ENCODE measurements around the gene IL17A. TPM values are rescaled to one million over a fixed set of nuclear protein-coding genes. Genes with fewer than 3 reads are reported as not detected.
"Not testable (repeated sequence)": the region's sequence is repeated elsewhere in the genome, so short reads cannot be mapped to it uniquely, and the experiment has no call there.

Gene IL17A
- total RNA-seq, 1 donor from 2014 or later = not detected

DNA sequence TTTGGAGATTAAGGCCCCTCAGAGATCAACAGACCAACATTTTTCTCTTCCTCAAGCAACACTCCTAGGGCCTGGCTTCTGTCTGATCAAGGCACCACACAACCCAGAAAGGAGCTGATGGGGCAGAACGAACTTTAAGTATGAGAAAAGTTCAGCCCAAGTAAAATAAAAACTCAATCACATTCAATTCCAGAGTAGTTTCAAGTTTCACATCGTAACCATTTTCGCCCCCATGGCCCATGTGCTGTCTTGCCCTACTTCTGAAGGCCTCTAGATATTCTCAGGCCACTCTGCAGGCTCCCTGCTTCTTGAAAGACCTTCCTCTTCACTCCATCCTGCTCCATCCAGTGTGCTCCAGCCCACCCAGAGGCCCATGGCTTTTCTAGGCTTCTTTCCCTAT lies 4.2 kb downstream of the IL17A start:
- H3K4me1 Mint-ChIP-seq (ENCODE audit: low read depth) = no peaks in the 10 kb centered on the region
- H3K27me3 Mint-ChIP-seq = peaks cover 14% of the 10 kb centered on the region
- H3K4me3 Mint-ChIP-seq (ENCODE audit: low read depth) = no peak overlapping the region
- H3K9me3 Mint-ChIP-seq (ENCODE audit: low read depth) = no peaks in the 10 kb centered on the region
- DNase-seq (ENCODE audit: low spot score, unreplicated experiment) = no peak
- H3K36me3 Mint-ChIP-seq (ENCODE audit: insufficient read depth) = no peaks in the 10 kb centered on the region
- TF ChIP-seq, protein P1, sequence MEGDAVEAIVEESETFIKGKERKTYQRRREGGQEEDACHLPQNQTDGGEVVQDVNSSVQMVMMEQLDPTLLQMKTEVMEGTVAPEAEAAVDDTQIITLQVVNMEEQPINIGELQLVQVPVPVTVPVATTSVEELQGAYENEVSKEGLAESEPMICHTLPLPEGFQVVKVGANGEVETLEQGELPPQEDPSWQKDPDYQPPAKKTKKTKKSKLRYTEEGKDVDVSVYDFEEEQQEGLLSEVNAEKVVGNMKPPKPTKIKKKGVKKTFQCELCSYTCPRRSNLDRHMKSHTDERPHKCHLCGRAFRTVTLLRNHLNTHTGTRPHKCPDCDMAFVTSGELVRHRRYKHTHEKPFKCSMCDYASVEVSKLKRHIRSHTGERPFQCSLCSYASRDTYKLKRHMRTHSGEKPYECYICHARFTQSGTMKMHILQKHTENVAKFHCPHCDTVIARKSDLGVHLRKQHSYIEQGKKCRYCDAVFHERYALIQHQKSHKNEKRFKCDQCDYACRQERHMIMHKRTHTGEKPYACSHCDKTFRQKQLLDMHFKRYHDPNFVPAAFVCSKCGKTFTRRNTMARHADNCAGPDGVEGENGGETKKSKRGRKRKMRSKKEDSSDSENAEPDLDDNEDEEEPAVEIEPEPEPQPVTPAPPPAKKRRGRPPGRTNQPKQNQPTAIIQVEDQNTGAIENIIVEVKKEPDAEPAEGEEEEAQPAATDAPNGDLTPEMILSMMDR (IDR thresholded peaks at IDR 0.05; ENCODE audit: unreplicated experiment) = no peak
- no peak overlapping the region for H3K27ac Mint-ChIP-seq

DNA sequence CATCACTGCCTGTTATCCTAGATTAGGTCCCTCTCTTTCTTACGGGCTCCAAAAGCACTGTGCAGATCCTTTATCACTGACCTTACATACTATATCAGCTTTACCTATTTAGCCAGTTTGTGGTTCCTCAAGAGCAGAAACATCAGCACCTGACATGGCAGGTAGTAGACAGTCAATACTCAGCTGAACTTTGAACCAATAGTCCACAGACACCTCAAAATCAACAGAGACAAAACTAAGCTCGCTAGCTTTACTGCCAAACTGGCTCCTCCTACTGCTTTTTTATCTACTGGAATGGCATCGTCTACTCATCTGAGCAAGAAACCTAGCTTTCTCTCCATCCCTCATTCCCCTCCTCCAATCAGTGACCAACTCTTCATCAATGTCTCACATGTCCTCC lies 5.6 kb downstream of the IL17A start:
- Mint-ChIP-seq H3K9me3 (ENCODE audit: low read depth) (no peaks in the 10 kb centered on the region), H3K27ac (no peak overlapping the region), H3K4me3 (ENCODE audit: low read depth) (no peak overlapping the region), H3K4me1 (ENCODE audit: low read depth) (no peaks in the 10 kb centered on the region), H3K36me3 (ENCODE audit: insufficient read depth) (no peaks in the 10 kb centered on the region), H3K27me3 (peaks cover 4% of the 10 kb centered on the region)
- TF ChIP-seq, protein P1 (IDR thresholded peaks at IDR 0.05; ENCODE audit: unreplicated experiment) = no peak
- no peak for DNase-seq (ENCODE audit: low spot score, unreplicated experiment)

DNA sequence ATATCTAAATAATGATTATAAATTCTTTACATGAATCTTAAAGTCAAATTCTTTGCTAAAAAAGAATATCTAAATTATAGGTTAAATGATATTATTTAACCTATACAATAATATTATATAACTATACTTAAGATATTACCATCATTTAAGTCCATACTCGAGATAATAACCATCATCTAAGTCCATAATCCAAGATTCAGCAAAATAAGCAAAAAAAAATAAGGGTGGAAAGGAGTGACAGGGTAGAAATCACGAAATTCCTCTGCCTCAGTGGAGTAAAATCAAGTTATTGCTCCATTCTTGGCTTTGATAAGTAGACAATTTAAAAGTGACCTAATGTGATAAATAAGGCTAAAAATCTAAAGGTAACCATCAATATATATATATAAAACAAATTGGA lies 9.7 kb downstream of the IL17A start:
- Mint-ChIP-seq H3K4me1 (ENCODE audit: low read depth) (no peaks in the 10 kb centered on the region), H3K27ac (no peak overlapping the region), H3K9me3 (ENCODE audit: low read depth) (peaks cover 18% of the 10 kb centered on the region), H3K36me3 (ENCODE audit: insufficient read depth) (no peaks in the 10 kb centered on the region), H3K4me3 (ENCODE audit: low read depth) (no peak overlapping the region), H3K27me3 (peaks cover 5% of the 10 kb centered on the region)
- TF ChIP-seq, protein P1 (IDR thresholded peaks at IDR 0.05; ENCODE audit: unreplicated experiment) = no peak
- DNase-seq (ENCODE audit: low spot score, unreplicated experiment) = no peak

DNA sequence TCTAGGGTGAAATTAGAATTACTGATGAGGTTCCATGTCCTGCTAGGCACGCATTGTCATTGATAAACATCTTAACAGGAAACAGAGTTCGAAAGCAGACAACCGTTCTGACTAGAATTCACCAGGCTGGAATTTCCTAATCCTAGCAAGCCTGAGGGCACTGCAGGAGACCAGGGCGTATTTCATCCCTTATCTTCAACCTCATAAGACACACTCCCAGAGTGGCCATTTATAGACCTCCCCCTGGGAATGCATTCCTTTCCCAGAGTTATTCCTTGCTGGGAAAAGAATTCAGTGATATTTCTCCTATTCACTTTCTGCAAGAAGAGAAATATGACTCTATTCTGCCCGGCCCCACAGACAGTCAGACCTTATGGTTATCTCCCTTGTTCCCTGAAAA lies 13.9 kb downstream of the IL17A start:
- not testable (repeated sequence) for H3K27ac Mint-ChIP-seq; H3K27me3 Mint-ChIP-seq; H3K4me1 Mint-ChIP-seq (ENCODE audit: low read depth); DNase-seq (ENCODE audit: low spot score, unreplicated experiment); H3K4me3 Mint-ChIP-seq (ENCODE audit: low read depth); H3K36me3 Mint-ChIP-seq (ENCODE audit: insufficient read depth)
- peaks cover 26% of the 10 kb centered on the region for H3K9me3 Mint-ChIP-seq (ENCODE audit: low read depth)

DNA sequence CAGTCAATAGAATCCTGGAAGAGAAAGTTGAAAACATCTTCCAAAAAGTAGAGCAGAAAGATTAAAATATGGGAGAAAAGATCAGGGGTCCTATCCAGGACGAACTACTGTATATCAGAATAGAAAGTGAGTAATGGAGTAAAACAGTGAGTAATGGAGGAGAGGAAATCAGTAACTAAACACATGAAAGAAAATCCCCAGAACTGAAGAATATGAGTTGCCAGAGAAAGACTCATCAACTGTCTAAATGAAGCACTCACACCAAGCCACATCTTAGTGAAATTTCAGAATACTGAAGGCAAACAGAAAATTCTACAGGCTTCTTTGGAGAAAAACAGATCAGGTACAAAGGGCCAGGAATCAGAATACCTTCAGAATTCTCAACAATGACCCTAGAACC lies 14.9 kb downstream of the IL17A start:
- no peaks in the 10 kb centered on the region for H3K36me3 Mint-ChIP-seq (ENCODE audit: insufficient read depth)
- no peak for DNase-seq (ENCODE audit: low spot score, unreplicated experiment)
- peaks cover 3% of the 10 kb centered on the region for H3K27me3 Mint-ChIP-seq
- TF ChIP-seq, protein P1 (IDR thresholded peaks at IDR 0.05; ENCODE audit: unreplicated experiment) = no peak
- H3K4me3 Mint-ChIP-seq (ENCODE audit: low read depth) = no peak overlapping the region
- H3K9me3 Mint-ChIP-seq (ENCODE audit: low read depth) = peaks cover 26% of the 10 kb centered on the region
- no peaks in the 10 kb centered on the region for H3K4me1 Mint-ChIP-seq (ENCODE audit: low read depth)
- no peak overlapping the region for H3K27ac Mint-ChIP-seq

DNA sequence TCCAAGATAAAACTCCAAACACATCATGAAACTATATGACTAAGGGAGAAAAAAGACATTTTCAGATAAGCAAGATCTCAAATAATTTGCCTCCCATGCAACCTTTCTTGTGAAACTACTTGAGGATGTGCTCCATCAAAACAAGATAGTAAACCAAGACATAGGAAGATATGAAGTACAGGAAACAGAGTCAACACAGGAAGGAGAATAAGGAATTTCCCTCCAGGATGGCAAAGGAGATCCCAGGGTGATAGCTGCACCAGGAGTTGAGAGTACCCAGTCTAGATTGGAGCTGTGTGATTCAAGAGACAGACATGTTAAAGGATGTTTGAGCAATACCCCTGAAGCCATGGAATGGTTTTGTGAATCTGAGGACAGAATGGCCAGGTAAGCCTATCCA lies 15.3 kb downstream of the IL17A start:
- no peak overlapping the region for H3K4me3 Mint-ChIP-seq (ENCODE audit: low read depth)
- DNase-seq (ENCODE audit: low spot score, unreplicated experiment) = no peak

More for the DNA sequence above, 15.3 kb downstream of the IL17A start:
- no peaks in the 10 kb centered on the region for H3K36me3 Mint-ChIP-seq (ENCODE audit: insufficient read depth)
- H3K4me1 Mint-ChIP-seq (ENCODE audit: low read depth) = no peaks in the 10 kb centered on the region
- H3K9me3 Mint-ChIP-seq (ENCODE audit: low read depth) = peaks cover 26% of the 10 kb centered on the region
- peaks cover 3% of the 10 kb centered on the region for H3K27me3 Mint-ChIP-seq
- H3K27ac Mint-ChIP-seq = no peak overlapping the region
- TF ChIP-seq, protein P1 (IDR thresholded peaks at IDR 0.05; ENCODE audit: unreplicated experiment) = no peak
